Breast epithelium (tissue), 4 donors: ENCODE data around the gene RASSF7. TPM values are rescaled to one million over a fixed set of nuclear protein-coding genes. Genes with fewer than 3 reads are reported as not detected.

Experiments
- DNase-seq, 2 donors: peaks; one replicate each; pipeline ENCODE4 v3.0.0-alpha.2; 2019; ENCODE audit warnings: low spot score in 2 of 2
- H3K27ac ChIP-seq, 2 donors: fragments of 200-600 bp; sonication (generic) in 1 of 2; one replicate each; pipeline ENCODE4 v1.5.1; 2016 to 2019; ENCODE audit warnings: mild to moderate bottlenecking in 1 of 2
- H3K27me3 ChIP-seq, 2 donors: fragments of 200-600 bp; sonication (generic) in 1 of 2; one replicate each; pipeline versions ENCODE4 v1.5.1 to v1.6.0; 2017 to 2019; ENCODE audit warnings: control low read depth in 1 of 2, mild to moderate bottlenecking in 1 of 2
- H3K36me3 ChIP-seq: fragments of 200-600 bp; one replicate; pipeline ENCODE4 v1.5.1; 2019
- H3K4me1 ChIP-seq, 2 donors: fragments of 200-600 bp; sonication (generic); one replicate each; pipeline ENCODE4 v1.5.1; 2016 to 2019; ENCODE audit warnings: control low read depth in 1 of 2
- H3K4me3 ChIP-seq, 3 donors: fragments of 200-600 bp; sonication (generic); 1 replicate in 2 of 3; 2 replicates in 1 of 3; pipeline ENCODE4 v1.5.1; 2016 to 2019; ENCODE audit warnings: mild to moderate bottlenecking in 3 of 3, moderate library complexity in 2 of 3
- H3K9me3 ChIP-seq, 2 donors: fragments of 200-600 bp; sonication (generic) in 1 of 2; one replicate each; pipeline ENCODE4 v1.5.1; 2016 to 2019; ENCODE audit warnings: control low read depth in 1 of 2
- CTCF ChIP-seq, 3 donors: fragments of 450-650 bp; IDR thresholded peaks; one replicate each; pipeline ENCODE4 v1.5.1; 2016 to 2017; ENCODE audit warnings: antibody characterized with exemption in 3 of 3, mild to moderate bottlenecking in 3 of 3, moderate library complexity in 3 of 3
- POLR2A ChIP-seq: fragments of 450-650 bp; IDR thresholded peaks from one replicate; pipeline ENCODE4 v1.6.1; 2016; ENCODE audit warnings: antibody characterized with exemption, mild to moderate bottlenecking, moderate library complexity
- POLR2AphosphoS5 ChIP-seq, 3 donors: sonication (generic); formaldehyde crosslinking; IDR thresholded peaks; one replicate each; pipeline ENCODE4 v1.6.1; 2017; ENCODE audit warnings: antibody characterized with exemption in 3 of 3
- intact Hi-C: fragments of 100-400 bp; cut with DNase I; formaldehyde crosslinking; loops from one replicate; pipeline ENCODE4 v1.15.1; 2023; ENCODE audit warnings: low total_unique reads
- total RNA-seq, 3 donors: library from RNA; depleted of rRNA; stranded (reverse); fragments of >200 nt; gene quantifications; one replicate each; pipeline ENCODE4 v1.1.0, GENCODE V29; 2016

The RASSF7 gene
- total RNA-seq, 3 donors from 2014 or later: 7.5 to 58.5 (median 33.1) TPM

GRCh38 chr11:531919-532526 lies 28.7 kb upstream of the RASSF7 start:
- no peaks in the 10 kb centered on the region for H3K36me3 ChIP-seq
- DNase-seq: no peak
- H3K4me3 ChIP-seq: no peak overlapping the region
- intact Hi-C loops: no loop called here
- H3K9me3 ChIP-seq: no peaks in the 10 kb centered on the region
- H3K27ac ChIP-seq: no peak overlapping the region
- peaks cover 8 to 18% of the 10 kb centered on the region in 2 donors for H3K4me1 ChIP-seq
- no peaks in the 10 kb centered on the region for H3K27me3 ChIP-seq
- no peak for TF ChIP-seq CTCF (IDR thresholded peaks at IDR 0.05)
- no peak for TF ChIP-seq POLR2AphosphoS5 (IDR thresholded peaks at IDR 0.05)
- no peak for TF ChIP-seq POLR2A

- no peaks in the 10 kb centered on the region for H3K27me3 ChIP-seq
- peaks cover 8 to 18% of the 10 kb centered on the region in 2 donors for H3K4me1 ChIP-seq
- no peak for DNase-seq
- H3K27ac ChIP-seq: no peak overlapping the region
- H3K36me3 ChIP-seq: no peaks in the 10 kb centered on the region
- no peak overlapping the region for H3K4me3 ChIP-seq
- no peaks in the 10 kb centered on the region for H3K9me3 ChIP-seq
- TF ChIP-seq POLR2AphosphoS5 (IDR thresholded peaks at IDR 0.05) (no peak), CTCF (IDR thresholded peaks at IDR 0.05) (no peak), POLR2A (no peak)
- intact Hi-C loops: no loop called here
These were observed 28.2 kb upstream of the RASSF7 start for GRCh38 chr11:532527-532985.

- Histone ChIP-seq H3K4me3 (peak overlapping the region in 1 of 3 donors; percentile 74), H3K4me1 (peaks cover 8 to 18% of the 10 kb centered on the region in 2 donors), H3K27me3 (no peaks in the 10 kb centered on the region), H3K9me3 (no peaks in the 10 kb centered on the region), H3K36me3 (no peaks in the 10 kb centered on the region), H3K27ac (no peak overlapping the region)
- intact Hi-C loops: no loop called here
- TF ChIP-seq CTCF (IDR thresholded peaks at IDR 0.05) (no peak), POLR2A (no peak), POLR2AphosphoS5 (IDR thresholded peaks at IDR 0.05) (no peak)
- no peak for DNase-seq
These were observed 27.7 kb upstream of the RASSF7 start for GRCh38 chr11:532986-533585.

- Histone ChIP-seq H3K9me3 (no peaks in the 10 kb centered on the region), H3K27me3 (no peaks in the 10 kb centered on the region), H3K4me3 (peak overlapping the region; percentile 74 to 89 (median 84)), H3K36me3 (no peaks in the 10 kb centered on the region), H3K4me1 (peaks cover 8 to 18% of the 10 kb centered on the region in 2 donors), H3K27ac (peak overlapping the region in 1 of 2 donors; percentile 83)
- intact Hi-C loops: no loop called here
- DNase-seq: no peak
- TF ChIP-seq CTCF (IDR thresholded peaks at IDR 0.05) (no peak), POLR2AphosphoS5 (IDR thresholded peaks at IDR 0.05) (no peak)
These were observed 27.0 kb upstream of the RASSF7 start for GRCh38 chr11:533586-534395.
